SK-N-MC (cell line): Measurements from ENCODE around the gene EEFSEC.

Experiments
- EZH2 ChIP-seq: fragments of 200-600 bp; sonication (generic); IDR thresholded peaks from one replicate; pipeline ENCODE4 v1.6.1; 2017; ENCODE audit warnings: antibody characterized with exemption
- FOXP2 ChIP-seq: optimal IDR thresholded peaks from 2 replicates; pipeline ENCODE3; 2011; ENCODE audit warnings: mild to moderate bottlenecking, moderate library complexity; ENCODE audit not compliant: insufficient read depth; ENCODE audit errors: extremely low read length, control extremely low read depth
- POLR2AphosphoS5 ChIP-seq: IDR thresholded peaks from 2 replicates; pipeline ENCODE4 v1.6.1; 2012; ENCODE audit warnings: mild to moderate bottlenecking, low read depth, low read length, borderline replicate concordance

GRCh38 chr3:128207951-128208350 is 54.7 kb downstream of the EEFSEC start:
- TF ChIP-seq EZH2 (no peak), POLR2AphosphoS5 (no peak), FOXP2 (no peak)
